Superior temporal gyrus (tissue), 1 donor: ENCODE results near the gene BRCA2.

Experiments
- DNase-seq: peaks from one replicate; pipeline ENCODE4 v3.0.0-alpha.2; 2016; ENCODE audit errors: extremely low spot score

BRCA2 gene

DNA sequence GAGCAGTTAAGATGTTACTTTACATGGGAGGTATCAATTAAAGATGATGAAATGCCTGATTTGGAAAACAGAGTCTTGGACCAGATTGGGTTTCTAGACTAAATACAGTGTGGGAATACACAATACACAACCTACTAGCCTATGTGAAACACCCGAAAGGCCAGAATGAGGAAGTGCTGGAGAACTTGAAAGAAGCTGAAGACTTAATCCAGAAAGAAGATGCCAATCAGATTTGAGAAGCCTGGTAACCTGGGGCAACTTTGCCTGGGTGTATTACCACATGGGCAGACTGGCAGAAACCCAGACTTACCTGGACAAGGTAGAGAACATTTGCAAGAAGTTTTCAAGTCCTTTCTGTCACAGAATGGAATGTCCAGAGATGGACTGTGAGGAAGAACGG is 69.4 kb downstream of the BRCA2 start:
- no peak for DNase-seq

- DNase-seq = no peak
These were observed 70.1 kb downstream of the BRCA2 start for GRCh38 chr13:32385410-32385809.

DNA sequence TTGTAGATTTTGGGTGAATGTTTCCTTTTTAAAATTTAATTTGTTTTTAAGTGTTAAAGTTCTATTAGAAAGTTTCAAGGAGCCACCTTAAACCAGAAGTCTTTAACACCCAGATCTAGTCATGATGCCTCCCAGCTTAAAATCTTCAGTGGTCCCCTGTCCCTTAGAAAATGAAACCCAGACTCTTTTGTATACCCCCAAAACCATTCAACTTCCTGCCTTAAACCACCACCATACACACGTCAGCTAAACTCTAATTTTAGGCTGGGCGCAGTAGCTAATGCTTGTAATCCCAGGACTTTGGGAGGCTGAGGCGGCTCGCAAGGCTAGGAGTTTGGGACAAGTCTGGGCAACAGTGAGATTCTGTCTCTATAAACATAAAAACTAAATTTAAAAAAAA is 74.7 kb downstream of the BRCA2 start:
- DNase-seq = no peak

GRCh38 chr13:32390484-32390883 is 75.2 kb downstream of the BRCA2 start:
- DNase-seq = no peak

- no peak for DNase-seq
These were observed 75.9 kb downstream of the BRCA2 start for GRCh38 chr13:32391101-32391619.

DNA sequence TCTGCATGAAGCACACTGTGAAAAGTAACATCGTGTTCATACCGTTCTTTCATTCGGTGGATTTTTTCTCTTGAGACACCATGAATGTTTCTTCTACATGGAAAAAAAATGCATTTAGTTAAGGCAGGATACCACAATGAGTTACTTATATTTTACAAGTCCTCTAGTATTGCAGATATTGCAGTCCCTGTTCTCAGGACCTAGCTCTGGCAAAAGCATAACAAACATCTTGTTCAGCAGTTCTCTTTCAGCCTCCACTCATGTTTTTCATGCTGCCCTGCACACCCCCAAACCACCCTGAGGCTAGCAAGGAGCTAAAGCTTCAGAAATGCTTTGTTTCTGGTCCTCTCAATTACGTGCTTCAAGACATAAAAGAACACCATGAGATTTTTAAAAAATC is 87.8 kb downstream of the BRCA2 start:
- DNase-seq = no peak

DNA sequence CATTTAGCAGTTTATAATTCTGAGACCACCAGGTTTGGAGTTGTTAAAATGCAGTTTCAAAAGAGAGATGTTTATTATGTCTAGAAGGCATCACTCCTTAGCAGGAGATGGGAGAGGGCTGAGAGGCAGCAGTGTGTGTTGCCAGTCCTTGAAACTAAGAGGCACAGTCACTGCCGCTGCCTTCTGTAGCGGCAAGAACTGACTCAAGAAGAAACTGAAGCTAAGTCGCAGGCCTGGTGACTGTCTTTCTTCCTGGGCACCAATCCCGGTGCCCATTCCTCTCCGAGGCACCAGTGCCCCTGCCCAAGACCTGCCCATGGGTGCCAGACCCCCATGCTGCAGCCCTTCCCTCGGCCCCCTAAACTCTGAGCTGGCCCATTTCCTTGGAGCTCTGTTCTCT is 92.5 kb downstream of the BRCA2 start:
- DNase-seq = no peak

DNA sequence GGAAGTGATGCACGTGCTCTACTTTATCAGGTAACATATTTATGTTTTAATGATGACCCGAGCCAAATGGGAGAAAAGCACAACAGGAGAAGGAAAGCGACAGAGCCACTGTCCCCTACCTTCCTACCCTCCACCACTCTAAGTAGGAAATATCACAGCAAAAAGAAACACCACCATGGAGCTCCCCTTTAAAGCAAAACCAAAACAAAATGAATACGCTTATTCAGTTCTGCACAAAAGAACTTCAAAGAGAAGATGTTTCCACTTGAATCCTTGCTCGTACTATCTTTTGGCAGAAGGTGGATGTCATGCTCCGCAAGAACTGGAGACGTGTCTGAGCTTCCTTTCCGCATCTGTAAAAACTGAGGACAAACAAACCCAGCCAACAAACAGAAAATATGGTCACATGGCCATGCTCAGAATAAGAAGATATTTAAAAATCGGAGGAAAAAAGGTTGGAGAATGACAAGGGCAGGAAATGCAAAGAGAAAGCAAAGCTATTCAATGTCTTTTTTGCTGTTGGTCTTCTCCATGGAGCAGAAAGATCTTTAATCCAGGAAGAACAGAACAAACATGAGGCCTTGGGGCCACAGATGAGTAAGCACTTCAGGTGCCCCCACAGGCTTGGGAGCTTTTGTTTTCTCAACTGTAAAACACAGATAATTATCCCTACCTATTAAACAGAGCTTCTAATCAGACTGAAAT is 93.1 kb downstream of the BRCA2 start:
- DNase-seq = no peak

DNA sequence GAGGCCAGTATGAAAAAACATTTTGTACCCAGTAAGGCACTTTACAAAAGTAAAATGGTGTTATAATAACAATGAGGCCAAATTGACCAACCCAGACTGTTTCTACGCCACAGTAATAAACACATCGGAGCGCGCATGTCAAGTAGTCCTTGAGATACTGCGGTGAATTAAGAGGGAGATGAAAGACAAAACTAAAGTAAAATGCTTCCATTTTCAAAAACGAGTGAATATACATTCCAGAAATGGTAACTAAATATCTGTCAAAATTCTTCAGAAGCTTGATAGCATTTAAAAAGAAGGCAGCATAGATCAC is 93.6 kb downstream of the BRCA2 start:
- no peak for DNase-seq

- no peak for DNase-seq
These were observed 94.5 kb downstream of the BRCA2 start for GRCh38 chr13:32409561-32410421.

GRCh38 chr13:32413284-32413683 is 98.0 kb downstream of the BRCA2 start:
- DNase-seq = no peak

GRCh38 chr13:32414580-32414979 is 99.3 kb downstream of the BRCA2 start:
- DNase-seq = no peak

GRCh38 chr13:32415019-32415418 is 99.7 kb downstream of the BRCA2 start:
- no peak for DNase-seq

DNA sequence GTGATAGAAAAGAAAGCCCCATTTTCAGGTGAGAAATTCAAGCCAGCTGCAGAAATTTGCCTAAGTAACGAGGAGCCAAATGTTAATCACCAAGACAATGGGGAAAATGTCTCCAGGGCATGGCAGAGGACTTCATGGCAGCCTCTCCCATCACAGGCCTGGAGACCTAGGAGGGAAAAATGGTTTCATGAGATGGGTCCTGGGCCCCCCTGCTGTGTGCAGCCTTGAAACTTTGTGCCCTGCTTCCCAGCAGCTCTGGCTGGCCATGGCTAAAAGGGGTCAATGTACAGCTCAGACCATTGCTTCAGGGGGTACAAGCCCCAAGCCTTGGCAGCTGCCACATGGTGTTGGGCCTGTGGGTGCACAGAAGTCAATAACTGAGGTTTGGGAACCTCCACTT is 102.7 kb downstream of the BRCA2 start:
- no peak for DNase-seq

DNA sequence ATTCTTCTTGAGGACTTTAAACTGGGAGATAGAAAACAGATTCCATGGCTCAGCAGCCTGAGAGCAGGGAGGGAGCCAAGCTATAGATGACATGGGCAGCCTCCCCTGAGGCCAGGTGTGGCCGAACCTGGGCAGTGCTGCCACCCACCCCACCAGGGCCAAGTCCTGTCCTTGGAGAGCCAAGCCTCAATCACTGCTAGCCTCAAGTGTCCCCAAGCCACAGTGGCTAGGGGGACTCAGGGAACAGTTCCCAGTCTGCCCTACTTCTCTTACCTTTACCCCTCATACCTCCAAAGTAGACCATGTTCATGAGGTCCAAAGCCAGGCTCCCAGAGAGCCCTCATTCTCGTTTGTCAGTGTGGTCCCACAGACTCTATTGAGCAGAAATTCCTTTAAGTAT is 104.6 kb downstream of the BRCA2 start:
- no peak for DNase-seq

GRCh38 chr13:32423592-32423991 is 108.3 kb downstream of the BRCA2 start:
- no peak for DNase-seq

DNA sequence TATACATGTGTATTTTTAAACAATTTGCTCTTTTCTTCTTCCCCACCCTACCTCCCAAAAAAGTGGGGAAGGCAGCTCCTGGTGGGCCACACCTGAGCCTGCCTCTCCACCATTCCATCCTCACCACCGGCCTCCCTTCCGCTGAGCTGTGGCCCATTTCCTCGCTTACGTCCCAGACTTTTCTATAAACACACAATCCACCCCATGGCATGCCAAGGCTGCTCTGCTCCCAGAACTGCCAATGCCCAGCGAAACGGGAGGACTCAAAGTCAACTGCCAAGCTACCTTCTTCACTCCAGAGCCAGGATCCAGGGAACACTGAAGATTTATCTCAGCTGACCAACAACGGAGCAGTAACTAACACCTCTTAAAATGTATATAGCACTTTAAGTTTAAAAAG is 109.8 kb downstream of the BRCA2 start:
- DNase-seq = no peak

DNA sequence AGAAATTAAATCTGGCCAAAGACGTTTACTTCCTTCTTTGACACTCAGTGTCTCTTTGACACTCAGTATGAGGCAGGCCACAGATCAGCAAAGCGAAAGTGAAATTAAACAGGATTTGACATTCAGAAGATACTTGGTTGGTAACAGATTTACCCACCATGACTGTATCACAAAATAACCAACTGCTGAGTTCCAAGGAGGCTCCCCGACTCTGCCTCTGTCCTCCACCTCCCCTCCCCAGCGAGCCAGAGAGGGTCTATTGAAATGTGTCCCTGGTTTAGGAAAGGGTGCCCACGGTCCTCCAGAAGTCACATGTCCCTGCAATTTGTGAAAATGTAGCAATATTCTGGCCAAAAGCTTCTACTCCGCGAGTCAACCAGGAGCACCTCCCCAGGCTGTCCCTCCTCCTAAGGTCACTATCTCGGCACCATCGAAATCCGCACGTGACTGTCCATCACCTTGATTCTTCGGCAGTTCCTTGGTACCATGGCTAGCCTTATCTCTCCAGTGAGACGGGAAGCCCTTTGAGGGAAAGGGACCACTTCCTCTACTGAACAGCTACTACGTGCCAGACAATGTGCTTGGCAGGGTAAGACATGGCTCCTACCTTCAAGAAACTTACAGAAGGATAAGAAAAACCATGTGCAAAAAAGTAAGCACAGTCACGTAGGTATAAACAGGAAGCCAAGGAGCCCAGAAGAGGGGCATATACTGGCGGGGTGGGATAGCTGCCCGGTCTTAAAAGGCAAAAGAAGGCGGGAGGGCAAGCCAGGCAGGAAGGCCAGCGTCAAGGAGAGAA is 111.1 kb downstream of the BRCA2 start:
- DNase-seq = no peak

GRCh38 chr13:32426990-32427851 is 111.9 kb downstream of the BRCA2 start:
- peak; percentile 49 for DNase-seq

DNA sequence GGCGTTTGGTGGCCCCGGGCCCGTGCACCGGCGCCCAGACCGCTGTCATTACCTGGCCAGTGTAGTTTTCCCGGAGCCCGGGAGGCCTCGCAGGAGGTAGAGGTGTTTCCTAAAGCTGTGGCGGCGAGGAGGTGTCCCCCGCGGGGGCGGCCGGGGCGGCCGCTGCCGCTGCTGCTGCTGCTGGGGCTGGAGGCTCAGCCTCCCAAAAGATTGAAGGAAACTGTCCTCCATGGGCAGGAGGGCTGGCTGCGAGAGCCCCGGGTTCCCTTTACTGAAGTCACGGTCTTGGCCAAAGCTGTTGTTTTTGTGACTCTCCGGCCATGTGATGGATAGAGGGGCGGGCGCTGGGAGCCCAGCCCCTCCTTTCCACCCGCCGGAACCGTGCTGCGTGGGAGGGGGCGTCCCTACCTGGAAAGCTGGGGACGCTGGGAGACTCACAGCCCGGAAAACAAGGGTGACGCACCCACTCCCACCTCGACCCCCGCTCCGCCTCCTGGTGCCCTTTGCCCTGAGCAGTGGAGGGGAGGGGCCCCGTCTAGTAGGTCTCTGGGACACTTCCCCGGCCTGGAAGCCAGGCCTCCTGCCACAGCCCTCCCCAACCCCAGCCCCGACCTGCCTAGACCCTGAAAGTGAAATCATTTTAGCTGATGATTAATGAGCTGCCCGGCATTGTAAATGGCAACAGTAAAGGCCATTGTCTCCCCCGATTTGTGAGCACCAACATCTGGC is 112.7 kb downstream of the BRCA2 start, which contains the start of gene N4BP2L1:
N4BP2L1 (minus strand) TSS at position 279 of the 729 bp plus-strand sequence; CDS start at position 231, 48 bp downstream.
- peak; percentile 84 for DNase-seq
